ENCODE data around the gene TMEM156. TPM values are rescaled to one million over a fixed set of nuclear protein-coding genes. Genes with fewer than 3 reads are reported as not detected.

The TMEM156 gene
- total RNA-seq, 1 donor from 2014 or later, result not detected

GRCh38 chr4:38951598-38951997 lies 80.6 kb downstream of the TMEM156 start:
- Mint-ChIP-seq H3K4me3 (ENCODE audit: low read depth) (no peak overlapping the region), H3K27ac (no peak overlapping the region), H3K36me3 (ENCODE audit: insufficient read depth) (no peaks in the 10 kb centered on the region), H3K9me3 (ENCODE audit: low read depth) (peaks cover 3% of the 10 kb centered on the region), H3K27me3 (peaks cover 7% of the 10 kb centered on the region), H3K4me1 (ENCODE audit: low read depth) (peaks cover 15% of the 10 kb centered on the region)
- DNase-seq (ENCODE audit: low spot score, unreplicated experiment), result no peak
- TF ChIP-seq CTCF (IDR thresholded peaks at IDR 0.05; ENCODE audit: unreplicated experiment), result no peak

- Mint-ChIP-seq H3K9me3 (ENCODE audit: low read depth) (no peaks in the 10 kb centered on the region), H3K4me3 (ENCODE audit: low read depth) (no peak overlapping the region), H3K27ac (no peak overlapping the region), H3K27me3 (peaks cover 7% of the 10 kb centered on the region), H3K4me1 (ENCODE audit: low read depth) (peaks cover 15% of the 10 kb centered on the region), H3K36me3 (ENCODE audit: insufficient read depth) (no peaks in the 10 kb centered on the region)
- TF ChIP-seq CTCF (IDR thresholded peaks at IDR 0.05; ENCODE audit: unreplicated experiment), result no peak
- no peak for DNase-seq (ENCODE audit: low spot score, unreplicated experiment)
Measured at GRCh38 chr4:38950734-38951133, 81.5 kb downstream of the TMEM156 start.

GRCh38 chr4:38950159-38950558 lies 82.0 kb downstream of the TMEM156 start:
- peaks cover 15% of the 10 kb centered on the region for H3K4me1 Mint-ChIP-seq (ENCODE audit: low read depth)
- H3K27me3 Mint-ChIP-seq, result peaks cover 7% of the 10 kb centered on the region
- H3K36me3 Mint-ChIP-seq (ENCODE audit: insufficient read depth), result peaks cover under 1% of the 10 kb centered on the region
- no peak for TF ChIP-seq CTCF (IDR thresholded peaks at IDR 0.05; ENCODE audit: unreplicated experiment)
- DNase-seq (ENCODE audit: low spot score, unreplicated experiment), result no peak
- H3K4me3 Mint-ChIP-seq (ENCODE audit: low read depth), result no peak overlapping the region
- no peaks in the 10 kb centered on the region for H3K9me3 Mint-ChIP-seq (ENCODE audit: low read depth)
- no peak overlapping the region for H3K27ac Mint-ChIP-seq

GRCh38 chr4:38949411-38950051 lies 82.7 kb downstream of the TMEM156 start:
- Mint-ChIP-seq H3K4me1 (ENCODE audit: low read depth) (peaks cover 10% of the 10 kb centered on the region), H3K9me3 (ENCODE audit: low read depth) (no peaks in the 10 kb centered on the region), H3K27ac (no peak overlapping the region), H3K27me3 (peaks cover 7% of the 10 kb centered on the region), H3K36me3 (ENCODE audit: insufficient read depth) (peaks cover 5% of the 10 kb centered on the region), H3K4me3 (ENCODE audit: low read depth) (no peak overlapping the region)
- TF ChIP-seq CTCF (IDR thresholded peaks at IDR 0.05; ENCODE audit: unreplicated experiment), result no peak
- no peak for DNase-seq (ENCODE audit: low spot score, unreplicated experiment)

- no peak for TF ChIP-seq CTCF (IDR thresholded peaks at IDR 0.05; ENCODE audit: unreplicated experiment)
- no peaks in the 10 kb centered on the region for H3K9me3 Mint-ChIP-seq (ENCODE audit: low read depth)
- H3K27ac Mint-ChIP-seq, result no peak overlapping the region
- no peak for DNase-seq (ENCODE audit: low spot score, unreplicated experiment)
- H3K4me3 Mint-ChIP-seq (ENCODE audit: low read depth), result no peak overlapping the region
- peaks cover 8% of the 10 kb centered on the region for H3K36me3 Mint-ChIP-seq (ENCODE audit: insufficient read depth)
- peaks cover 4% of the 10 kb centered on the region for H3K27me3 Mint-ChIP-seq
- peaks cover 6% of the 10 kb centered on the region for H3K4me1 Mint-ChIP-seq (ENCODE audit: low read depth)
Measured at GRCh38 chr4:38948551-38948950, 83.7 kb downstream of the TMEM156 start.
